Thyroid gland (tissue), 4 donors: ENCODE results near the gene CANT1. TPM values are rescaled to one million over a fixed set of nuclear protein-coding genes. Genes with fewer than 3 reads are reported as not detected.

ENCODE experiments used
- DNase-seq, 2 donors: peaks; one replicate each; pipeline ENCODE4 v3.0.0-alpha.2; 2019
- H3K27ac ChIP-seq, 3 donors: fragments of 200-600 bp; sonication (generic); 1 replicate in 2 of 3; 2 replicates in 1 of 3; pipeline ENCODE4 v1.5.1; 2016 to 2019; ENCODE audit warnings: mild to moderate bottlenecking in 1 of 3, moderate library complexity in 1 of 3
- H3K27me3 ChIP-seq: fragments of 200-600 bp; sonication (generic); one replicate; pipeline ENCODE4 v1.5.1; 2019
- H3K36me3 ChIP-seq, 2 donors: fragments of 200-600 bp; sonication (generic); one replicate each; pipeline ENCODE4 v1.5.1; 2016 to 2019
- H3K4me1 ChIP-seq, 2 donors: fragments of 200-600 bp; sonication (generic); one replicate each; pipeline ENCODE4 v1.5.1; 2017 to 2019
- H3K4me3 ChIP-seq, 3 donors: fragments of 200-600 bp; sonication (generic); replicated peaks in 1 of 3; 1 replicate in 2 of 3; 2 replicates in 1 of 3; pipeline ENCODE4 v1.5.1; 2016; ENCODE audit warnings: mild to moderate bottlenecking in 1 of 3
- H3K9me3 ChIP-seq: fragments of 200-600 bp; sonication (generic); one replicate; pipeline ENCODE4 v1.5.1; 2017
- CTCF ChIP-seq, 6 experiments: fragments of 200-600 bp in 3 of 6; fragments of 450-650 bp in 3 of 6; sonication (generic) in 3 of 6; IDR thresholded peaks; one replicate each; pipeline ENCODE4 v1.5.1; 2016 to 2019; ENCODE audit warnings: antibody characterized with exemption in 6 of 6, mild to moderate bottlenecking in 2 of 6, inconsistent platforms in 1 of 6, moderate library complexity in 1 of 6
- POLR2A ChIP-seq, 2 donors: fragments of 450-650 bp; IDR thresholded peaks; one replicate each; pipeline ENCODE4 v1.6.1; 2017; ENCODE audit warnings: antibody characterized with exemption in 2 of 2, mild to moderate bottlenecking in 2 of 2, moderate library complexity in 1 of 2
- WGBS, 2 donors: methylation state at CpG; one replicate each; pipeline ENCODE4 v1.1.5; 2017; 5-methylcytosine and 5-hydroxymethylcytosine counted together
- intact Hi-C: fragments of 100-400 bp; cut with DNase I; formaldehyde crosslinking; loops from one replicate; pipeline ENCODE4 v1.15.1; 2023
- total RNA-seq, 4 donors: library from RNA; depleted of rRNA; stranded (reverse); fragments of >200 nt; gene quantifications; one replicate each; pipeline ENCODE4 v1.2.3, GENCODE V29; 2016

CANT1 gene
- total RNA-seq, 4 donors from 2014 or later: 21.2 to 37.1 (median 27.3) TPM

GRCh38 chr17:78991906-78992532 lies 17.5 kb downstream of the CANT1 start:
- WGBS, 2 donors: 94 to 95% methylated on average over 22 of the region's 22 CpGs
- H3K9me3 ChIP-seq: no peaks in the 10 kb centered on the region
- intact Hi-C loops: no loop called here
- H3K27me3 ChIP-seq: no peaks in the 10 kb centered on the region
- H3K27ac ChIP-seq: no peak overlapping the region
- H3K4me1 ChIP-seq: peaks cover 1 to 9% of the 10 kb centered on the region in 2 donors
- H3K36me3 ChIP-seq: peaks cover 28 to 31% of the 10 kb centered on the region in 2 donors
- TF ChIP-seq CTCF (IDR thresholded peaks at IDR 0.05) (no peak), POLR2A (IDR thresholded peaks at IDR 0.05) (no peak)
- DNase-seq: no peak
- H3K4me3 ChIP-seq: no peak overlapping the region

GRCh38 chr17:78991017-78991738 lies 18.4 kb downstream of the CANT1 start:
- WGBS, 2 donors: 94% methylated on average over 33 of the region's 33 CpGs
- TF ChIP-seq POLR2A (IDR thresholded peaks at IDR 0.05): no peak
- TF ChIP-seq CTCF (IDR thresholded peaks at IDR 0.05): no peak
- peaks cover 8 to 17% of the 10 kb centered on the region in 2 donors for H3K4me1 ChIP-seq
- intact Hi-C loops: no loop called here
- peaks cover 20 to 23% of the 10 kb centered on the region in 2 donors for H3K36me3 ChIP-seq
- no peak overlapping the region for H3K27ac ChIP-seq
- no peaks in the 10 kb centered on the region for H3K27me3 ChIP-seq
- H3K4me3 ChIP-seq: no peak overlapping the region
- H3K9me3 ChIP-seq: no peaks in the 10 kb centered on the region
- DNase-seq: no peak

- Histone ChIP-seq H3K4me3 (no peak overlapping the region), H3K4me1 (peaks cover 8 to 17% of the 10 kb centered on the region in 2 donors), H3K9me3 (no peaks in the 10 kb centered on the region), H3K36me3 (peaks cover 15 to 17% of the 10 kb centered on the region in 2 donors), H3K27ac (no peak overlapping the region), H3K27me3 (no peaks in the 10 kb centered on the region)
- WGBS, 2 donors: 96% methylated on average over 29 of the region's 29 CpGs
- intact Hi-C loops: no loop called here
- DNase-seq: no peak
- TF ChIP-seq POLR2A (IDR thresholded peaks at IDR 0.05) (no peak), CTCF (IDR thresholded peaks at IDR 0.05) (no peak)
These were observed 19.1 kb downstream of the CANT1 start for GRCh38 chr17:78990349-78991016.

GRCh38 chr17:78988152-78988551 lies 21.4 kb downstream of the CANT1 start:
- no peak overlapping the region for H3K4me3 ChIP-seq
- no peaks in the 10 kb centered on the region for H3K27me3 ChIP-seq
- no peaks in the 10 kb centered on the region for H3K9me3 ChIP-seq
- H3K4me1 ChIP-seq: peaks cover 8 to 17% of the 10 kb centered on the region in 2 donors
- TF ChIP-seq CTCF (IDR thresholded peaks at IDR 0.05) (no peak), POLR2A (IDR thresholded peaks at IDR 0.05) (no peak)
- DNase-seq: no peak
- H3K27ac ChIP-seq: no peak overlapping the region
- intact Hi-C loops: no loop called here
- 70% methylated on average over 6 of the region's 6 CpGs for WGBS, 2 donors
- H3K36me3 ChIP-seq: peaks cover 10 to 17% of the 10 kb centered on the region in 2 donors
